ENCODE measurements around the gene SMAGP.

- TF ChIP-seq POLR2AphosphoS5 (IDR thresholded peaks at IDR 0.05; ENCODE audit: borderline replicate concordance, low read depth, low read length) (no peak), EZH2 (IDR thresholded peaks at IDR 0.05) (no peak)
Observed at GRCh38 chr12:51240971-51241370, 29.2 kb downstream of the SMAGP start.
